Measurements from ENCODE around the gene ABCC3.
A peak's percentile ranks its signal among the peaks of the same experiment; 100 is the strongest.
"Not testable (repeated sequence)": the region's sequence is repeated elsewhere in the genome, so short reads cannot be mapped to it uniquely, and the experiment has no call there.

Gene ABCC3

DNA sequence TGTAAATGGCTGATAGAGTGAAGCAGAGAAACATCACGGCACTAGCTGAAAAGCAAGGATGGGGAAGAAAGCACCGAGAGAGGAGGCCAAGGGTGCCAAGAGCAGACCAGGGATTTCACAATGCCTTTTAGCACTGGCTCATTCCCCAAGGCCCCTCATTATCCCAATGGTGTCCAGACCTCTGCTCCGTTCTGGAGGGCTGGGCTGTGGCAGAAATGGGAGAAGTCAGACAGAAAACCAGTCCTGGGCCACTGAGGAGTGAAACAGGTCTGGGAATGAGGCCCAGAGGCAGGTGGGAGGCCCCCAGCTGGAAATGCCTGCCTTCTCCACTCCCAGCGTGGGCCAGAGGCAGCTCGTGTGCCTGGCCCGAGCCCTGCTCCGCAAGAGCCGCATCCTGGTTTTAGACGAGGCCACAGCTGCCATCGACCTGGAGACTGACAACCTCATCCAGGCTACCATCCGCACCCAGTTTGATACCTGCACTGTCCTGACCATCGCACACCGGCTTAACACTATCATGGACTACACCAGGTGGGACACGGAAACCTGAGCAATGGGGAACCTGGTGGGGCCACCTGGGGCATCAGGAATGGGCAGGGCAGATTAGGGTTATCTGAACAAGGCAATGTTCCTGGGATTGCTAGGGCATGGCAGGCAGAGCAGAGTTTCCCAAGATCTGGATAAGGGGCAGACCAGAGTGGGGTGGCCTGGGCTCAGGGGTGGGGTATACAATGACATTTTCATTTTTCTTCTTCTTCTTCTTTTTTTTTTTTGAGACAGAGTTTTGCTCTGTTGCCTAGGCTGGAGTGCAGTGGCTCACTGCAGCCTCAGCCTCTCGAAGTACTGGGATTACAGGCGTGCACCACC lies 52.8 kb downstream of the ABCC3 start:
- DNase-seq, result no peak

DNA sequence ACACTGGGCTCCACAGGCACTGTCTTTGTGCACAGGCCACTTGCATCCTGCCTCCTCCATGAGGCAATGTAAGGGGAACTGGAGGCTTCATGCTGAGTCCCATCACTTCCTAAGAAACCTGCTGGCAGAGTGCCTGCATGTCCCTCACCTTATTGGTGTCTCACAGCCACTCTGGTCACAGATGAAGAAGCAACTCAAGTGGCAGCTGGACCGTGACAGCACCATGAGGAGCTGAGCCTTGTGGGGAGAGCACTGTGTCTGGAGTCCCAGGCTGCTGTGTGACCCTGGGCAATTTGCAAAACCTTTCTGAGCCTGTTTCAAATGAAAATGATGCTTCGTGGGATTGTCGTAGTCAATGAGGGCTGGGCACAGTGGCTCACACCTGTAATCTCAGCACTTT lies 53.6 kb downstream of the ABCC3 start:
- no peak for DNase-seq

DNA sequence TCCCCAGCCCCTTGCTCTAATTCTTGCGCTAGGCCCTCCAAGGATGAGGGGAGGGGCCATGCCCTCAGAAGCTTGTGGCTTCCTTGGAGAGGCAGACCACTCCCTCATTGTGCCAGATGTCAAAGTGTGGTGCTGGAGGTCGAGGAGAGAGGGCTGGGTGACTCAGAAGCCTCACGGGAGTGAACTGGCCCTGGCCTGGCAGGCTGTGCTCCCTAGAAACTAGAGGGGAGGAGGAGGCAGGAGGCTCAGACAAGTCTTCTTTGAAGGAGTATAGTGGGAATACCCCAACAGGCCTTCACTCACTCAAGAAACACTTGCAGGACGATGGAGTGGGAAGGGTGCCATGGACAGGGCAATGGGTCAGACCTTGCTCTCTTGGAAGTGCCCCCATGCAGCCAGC lies 54.6 kb downstream of the ABCC3 start:
- no peak for DNase-seq

DNA sequence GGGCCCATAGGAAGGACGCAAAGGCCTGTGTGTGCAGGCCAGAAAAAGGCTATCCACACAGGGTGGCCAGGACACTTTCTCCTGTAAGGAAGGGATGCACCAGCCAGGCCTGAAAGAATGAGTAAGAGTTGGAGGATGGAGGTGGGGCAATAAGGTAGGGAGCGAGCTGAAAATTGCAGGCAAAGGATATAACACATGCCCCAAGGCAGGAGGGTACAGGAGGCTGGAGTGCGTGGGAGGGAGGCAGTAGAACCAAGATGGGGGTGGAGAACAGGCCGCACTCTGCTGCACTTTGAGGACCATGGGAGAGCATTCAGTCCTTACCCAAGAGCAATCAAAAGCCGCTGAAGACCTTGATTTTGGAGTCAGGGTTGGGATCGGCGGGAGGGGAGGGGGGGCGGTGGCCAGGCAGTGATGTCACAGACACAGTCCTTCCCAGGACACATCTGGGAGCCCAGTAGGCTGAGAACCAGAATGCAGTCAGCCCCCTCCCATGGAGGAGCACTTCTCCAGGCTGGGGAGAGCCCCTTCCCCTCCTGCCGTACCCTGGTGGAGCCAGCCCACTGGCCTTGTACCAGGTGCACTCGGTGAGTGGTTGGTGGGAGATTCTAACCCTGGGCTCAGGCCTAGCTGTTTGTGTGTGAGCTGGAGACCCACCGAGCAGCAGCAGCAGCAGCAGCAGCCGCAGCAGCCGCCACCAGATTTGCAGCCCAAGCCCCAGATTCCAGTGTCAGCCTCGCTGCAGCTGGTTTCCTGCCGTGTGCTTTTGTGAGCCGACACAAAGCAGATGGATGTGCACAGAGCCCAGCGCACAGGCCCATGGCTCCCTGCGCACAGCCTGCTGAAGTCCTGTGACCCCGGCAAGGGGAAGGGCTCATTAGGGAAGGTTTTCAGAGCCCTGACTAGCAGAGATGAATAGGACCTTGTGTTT lies 55.5 kb downstream of the ABCC3 start:
- no peak for DNase-seq

DNA sequence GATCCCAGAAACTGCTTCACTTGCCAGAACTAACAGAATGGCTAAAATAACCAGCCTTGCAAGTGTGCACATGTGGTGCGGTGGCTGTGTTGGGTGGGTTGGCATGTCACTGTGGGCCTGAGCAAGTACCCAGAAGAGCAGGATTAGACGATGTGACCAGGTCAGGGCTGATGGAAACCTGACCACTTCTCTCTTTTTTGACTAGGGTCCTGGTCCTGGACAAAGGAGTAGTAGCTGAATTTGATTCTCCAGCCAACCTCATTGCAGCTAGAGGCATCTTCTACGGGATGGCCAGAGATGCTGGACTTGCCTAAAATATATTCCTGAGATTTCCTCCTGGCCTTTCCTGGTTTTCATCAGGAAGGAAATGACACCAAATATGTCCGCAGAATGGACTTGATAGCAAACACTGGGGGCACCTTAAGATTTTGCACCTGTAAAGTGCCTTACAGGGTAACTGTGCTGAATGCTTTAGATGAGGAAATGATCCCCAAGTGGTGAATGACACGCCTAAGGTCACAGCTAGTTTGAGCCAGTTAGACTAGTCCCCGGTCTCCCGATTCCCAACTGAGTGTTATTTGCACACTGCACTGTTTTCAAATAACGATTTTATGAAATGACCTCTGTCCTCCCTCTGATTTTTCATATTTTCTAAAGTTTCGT lies 56.3 kb downstream of the ABCC3 start:
- no peak for DNase-seq

DNA sequence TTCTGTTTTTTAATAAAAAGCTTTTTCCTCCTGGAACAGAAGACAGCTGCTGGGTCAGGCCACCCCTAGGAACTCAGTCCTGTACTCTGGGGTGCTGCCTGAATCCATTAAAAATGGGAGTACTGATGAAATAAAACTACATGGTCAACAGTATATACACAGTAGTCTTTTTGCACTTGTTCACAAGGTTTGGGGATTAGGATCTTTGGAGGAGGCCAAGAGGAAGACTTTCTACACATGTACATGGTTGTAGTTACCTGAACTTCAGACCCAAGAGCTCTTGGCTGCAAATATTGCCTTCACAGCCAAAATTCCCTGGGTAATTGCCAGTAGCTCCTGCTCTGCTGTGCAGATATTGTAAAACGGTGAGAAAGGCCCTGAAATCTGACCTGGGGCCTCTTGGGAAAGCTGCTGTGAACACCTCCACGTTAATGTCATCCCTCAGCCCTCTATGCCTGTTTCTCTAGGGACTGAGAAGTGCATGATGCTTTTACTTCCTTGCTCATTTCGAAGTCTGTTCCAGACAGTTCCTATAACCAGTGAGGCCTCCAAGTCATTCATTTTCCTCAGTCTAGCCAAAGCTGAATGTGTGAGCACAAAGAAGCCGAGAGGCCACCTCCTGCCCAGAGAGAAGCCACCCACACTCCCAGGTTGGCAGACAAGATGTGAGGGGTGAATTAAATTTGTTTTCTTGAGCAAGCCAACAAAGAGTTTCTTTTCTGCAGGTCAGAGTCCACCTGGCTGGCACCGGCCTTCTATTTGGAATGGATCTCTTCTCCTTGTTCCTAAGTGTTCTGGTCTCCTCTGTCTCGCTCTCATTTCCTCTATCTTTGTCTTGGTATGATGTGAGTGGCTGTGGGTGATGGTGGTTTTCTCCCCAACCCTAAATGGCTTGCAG lies 57.1 kb downstream of the ABCC3 start:
- DNase-seq, result no peak

DNA sequence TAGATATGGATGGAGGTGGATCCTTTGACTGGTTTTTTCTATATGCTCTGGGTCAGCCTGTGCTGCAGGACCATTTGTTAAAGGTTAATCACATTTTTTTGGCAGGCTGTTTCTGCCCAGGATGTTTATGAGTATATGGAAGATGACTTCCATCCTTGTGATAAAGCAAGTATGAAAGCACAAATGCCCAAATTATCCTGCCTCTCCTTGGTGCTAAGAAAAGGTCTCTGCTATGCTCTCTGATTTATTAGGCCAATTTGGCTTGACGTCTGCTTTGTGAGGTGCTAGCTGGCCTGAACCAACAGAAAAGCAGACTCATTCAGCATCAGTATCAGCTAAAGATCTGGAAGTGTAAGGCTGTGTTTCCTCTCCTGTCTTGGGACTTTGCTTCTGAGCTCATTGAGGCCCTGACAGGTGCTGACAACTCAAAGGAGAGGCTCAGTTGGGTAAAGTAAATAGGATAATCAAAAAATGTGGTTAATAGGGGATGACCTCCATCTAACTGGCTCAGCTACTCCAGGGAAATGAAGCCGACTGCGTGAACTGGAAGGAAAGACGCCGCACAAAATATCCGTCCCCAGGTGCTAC lies 57.9 kb downstream of the ABCC3 start:
- DNase-seq, result no peak

DNA sequence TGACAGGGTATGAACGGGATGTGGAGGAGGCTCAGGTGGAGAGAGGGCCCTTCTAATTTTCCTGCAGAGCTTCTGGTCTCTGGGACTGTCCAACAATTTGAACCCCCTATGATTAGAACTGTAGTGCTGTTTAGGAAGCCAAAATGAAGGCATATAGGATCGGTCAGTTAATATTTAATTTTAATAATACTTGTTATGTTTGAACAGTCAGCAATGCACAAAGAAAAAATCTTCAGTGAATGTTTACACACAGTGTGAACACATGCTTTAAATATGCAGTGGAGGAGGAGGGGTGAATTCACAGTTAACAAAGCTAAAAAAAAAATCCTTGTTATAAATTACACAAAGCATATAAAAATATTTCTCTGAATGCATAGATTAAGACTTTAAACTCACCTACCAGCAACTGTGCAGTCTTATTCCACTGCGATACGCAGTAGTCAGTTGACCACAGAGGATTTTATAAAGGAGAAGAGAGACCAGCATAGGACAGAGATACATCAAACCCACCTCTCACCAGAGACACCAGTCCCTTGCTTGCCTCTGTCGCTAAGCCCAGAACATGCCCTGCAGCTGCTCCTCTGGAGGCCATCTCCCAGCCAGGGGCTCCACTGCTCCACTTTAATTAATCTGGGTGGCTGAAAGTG lies 58.5 kb downstream of the ABCC3 start:
- DNase-seq, result no peak

DNA sequence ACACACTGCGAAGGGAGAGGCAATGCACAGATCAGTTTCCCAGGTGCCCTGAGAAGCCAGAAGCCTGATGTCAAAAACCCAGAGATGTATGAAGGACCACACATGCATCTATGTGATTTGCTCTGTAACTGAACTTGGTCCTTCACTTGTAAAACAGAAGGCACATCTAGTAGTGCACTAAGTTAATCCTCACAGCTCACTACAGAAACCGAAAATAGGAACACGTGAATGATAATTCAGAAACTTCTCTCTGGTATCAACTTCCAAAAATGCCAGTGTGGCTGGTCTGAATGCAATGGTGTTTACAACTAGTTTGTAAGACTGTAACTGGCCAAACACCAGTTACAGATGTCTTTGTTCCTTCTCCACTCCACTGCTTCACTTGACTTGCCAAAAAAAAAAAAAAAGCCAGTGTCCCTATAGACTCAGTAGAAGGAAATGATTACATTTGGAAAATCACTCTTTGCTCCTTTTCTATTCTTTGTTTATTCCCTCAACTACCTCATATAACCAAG lies 61.7 kb downstream of the ABCC3 start:
- no peak for DNase-seq

DNA sequence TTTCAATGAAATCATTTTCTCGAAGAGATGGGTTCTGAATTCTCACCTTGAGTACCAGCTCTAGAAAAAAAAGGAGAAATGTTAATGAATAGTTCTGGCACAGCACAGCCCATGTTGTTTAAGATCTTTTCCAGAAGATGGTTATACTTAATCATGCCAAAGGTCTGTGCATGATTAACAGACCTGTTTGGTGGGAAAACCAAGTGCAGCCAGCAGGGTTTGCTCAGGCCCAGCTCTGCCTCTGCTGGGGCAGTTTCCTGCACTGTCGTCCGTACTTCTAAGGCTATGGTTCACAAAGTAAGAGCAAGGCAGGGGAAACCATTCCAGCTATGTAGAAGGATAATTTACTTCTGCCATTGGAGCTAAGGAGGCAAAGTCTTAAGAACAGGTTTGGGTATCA lies 62.4 kb downstream of the ABCC3 start:
- no peak for DNase-seq

DNA sequence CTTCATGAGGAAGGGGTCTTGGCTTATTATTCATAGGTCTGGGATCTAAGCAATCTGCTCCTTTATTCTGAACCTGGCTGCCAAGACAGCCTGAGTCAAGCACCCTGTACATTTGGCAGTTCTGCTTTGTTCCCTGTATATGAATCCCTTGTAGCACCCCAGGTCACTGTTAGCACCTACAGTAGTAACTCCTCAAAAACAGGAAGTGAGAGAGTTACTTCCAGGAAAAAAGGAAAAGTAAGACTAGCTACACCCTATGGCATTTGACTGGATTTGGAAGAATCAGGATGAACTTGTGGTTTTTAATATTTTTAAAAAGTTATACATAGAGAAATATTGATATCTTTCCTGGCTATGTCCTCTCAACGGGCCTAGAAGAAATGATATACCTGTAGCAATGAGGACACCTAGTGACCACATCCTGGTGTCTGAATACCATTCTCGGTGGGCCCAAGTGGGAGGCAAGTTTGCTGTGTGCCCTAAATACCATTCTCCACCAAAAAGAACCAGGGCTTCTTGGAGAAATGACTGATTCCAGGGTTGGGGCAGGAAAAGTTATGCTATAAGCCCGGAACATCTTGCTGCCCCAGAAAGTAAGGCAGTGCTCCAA lies 63.1 kb downstream of the ABCC3 start:
- DNase-seq, result no peak

DNA sequence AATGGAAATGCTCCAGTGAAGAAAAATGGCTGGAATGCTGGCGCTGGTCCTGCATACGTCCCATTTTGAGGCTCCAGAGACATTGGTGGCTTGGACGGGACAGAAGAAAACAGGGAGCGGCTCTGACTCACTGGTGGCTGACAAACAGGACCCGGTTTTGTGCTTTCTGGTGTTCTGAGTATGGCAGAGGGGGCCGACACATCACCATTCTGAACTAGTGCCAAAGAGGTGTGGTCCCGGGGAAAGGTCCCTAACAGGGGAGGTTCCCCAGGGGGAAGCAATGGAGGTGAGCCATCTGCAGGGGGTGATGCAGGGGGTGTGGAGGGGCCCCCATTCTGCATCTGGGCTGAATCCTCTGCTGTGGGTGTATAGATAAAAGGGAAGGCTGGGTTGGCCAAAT lies 64.7 kb downstream of the ABCC3 start:
- no peak for DNase-seq

DNA sequence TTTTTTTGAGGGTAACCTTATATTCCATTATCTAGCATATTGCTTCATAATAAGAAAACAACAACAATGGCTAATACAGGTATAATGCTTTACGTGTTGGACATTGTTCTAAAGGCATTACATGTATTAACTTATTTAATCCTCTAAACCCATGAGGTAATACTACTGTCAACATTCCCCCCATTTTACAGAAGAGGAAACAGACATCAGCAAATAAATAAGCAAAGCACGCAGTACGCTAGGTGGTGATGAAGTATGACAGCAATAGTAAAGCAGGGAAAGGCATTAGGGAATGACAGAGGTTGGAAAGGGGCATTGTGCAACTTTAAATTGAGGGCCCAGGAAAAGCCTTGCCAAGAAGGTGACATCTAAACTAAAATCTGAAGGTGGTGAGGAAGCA lies 68.5 kb downstream of the ABCC3 start:
- DNase-seq, result no peak

DNA sequence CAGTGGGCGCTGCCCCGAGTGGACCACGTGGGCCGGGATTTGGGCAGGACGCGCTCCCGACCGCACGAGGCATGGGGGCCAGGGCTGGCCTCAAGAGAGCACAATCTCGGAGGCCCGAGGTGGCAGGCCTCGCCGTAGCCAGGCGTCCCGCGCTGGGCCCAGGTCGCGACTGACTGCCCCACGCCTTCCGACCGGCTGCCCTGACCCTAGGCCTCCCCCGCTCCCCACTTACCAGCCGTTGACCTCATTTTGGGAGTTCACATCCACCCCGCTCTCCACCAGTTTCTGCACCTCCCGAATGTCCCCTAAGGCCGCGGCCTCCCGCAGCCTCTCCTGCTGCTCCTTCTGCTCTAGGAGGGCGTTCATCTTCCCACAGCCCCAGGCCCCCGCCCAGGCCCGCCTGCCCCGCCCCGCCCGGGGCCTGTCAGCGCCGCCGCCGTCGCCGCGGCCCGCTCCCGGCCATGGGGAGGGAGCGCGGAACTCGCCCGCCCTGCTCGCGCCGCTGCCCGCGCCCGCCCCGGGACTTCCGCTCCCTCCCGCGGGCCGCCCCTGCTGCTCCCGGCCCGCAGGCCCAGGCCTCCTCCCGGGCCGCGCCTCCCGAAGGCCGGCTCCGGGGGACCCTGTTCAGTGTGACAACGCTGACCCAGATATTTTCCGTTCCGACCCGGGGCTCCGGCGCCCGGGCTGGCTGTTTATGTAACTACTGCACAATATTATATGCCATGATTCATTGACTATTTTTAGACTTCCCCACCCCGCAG lies 72.8 kb downstream of the ABCC3 start, which contains the start of gene ANKRD40:
ANKRD40 (minus strand) TSS at position 626 of the 761 bp plus-strand sequence; CDS start at position 366, 260 bp downstream.
- DNase-seq, result peak; percentile 69 to 91 (median 80)

DNA sequence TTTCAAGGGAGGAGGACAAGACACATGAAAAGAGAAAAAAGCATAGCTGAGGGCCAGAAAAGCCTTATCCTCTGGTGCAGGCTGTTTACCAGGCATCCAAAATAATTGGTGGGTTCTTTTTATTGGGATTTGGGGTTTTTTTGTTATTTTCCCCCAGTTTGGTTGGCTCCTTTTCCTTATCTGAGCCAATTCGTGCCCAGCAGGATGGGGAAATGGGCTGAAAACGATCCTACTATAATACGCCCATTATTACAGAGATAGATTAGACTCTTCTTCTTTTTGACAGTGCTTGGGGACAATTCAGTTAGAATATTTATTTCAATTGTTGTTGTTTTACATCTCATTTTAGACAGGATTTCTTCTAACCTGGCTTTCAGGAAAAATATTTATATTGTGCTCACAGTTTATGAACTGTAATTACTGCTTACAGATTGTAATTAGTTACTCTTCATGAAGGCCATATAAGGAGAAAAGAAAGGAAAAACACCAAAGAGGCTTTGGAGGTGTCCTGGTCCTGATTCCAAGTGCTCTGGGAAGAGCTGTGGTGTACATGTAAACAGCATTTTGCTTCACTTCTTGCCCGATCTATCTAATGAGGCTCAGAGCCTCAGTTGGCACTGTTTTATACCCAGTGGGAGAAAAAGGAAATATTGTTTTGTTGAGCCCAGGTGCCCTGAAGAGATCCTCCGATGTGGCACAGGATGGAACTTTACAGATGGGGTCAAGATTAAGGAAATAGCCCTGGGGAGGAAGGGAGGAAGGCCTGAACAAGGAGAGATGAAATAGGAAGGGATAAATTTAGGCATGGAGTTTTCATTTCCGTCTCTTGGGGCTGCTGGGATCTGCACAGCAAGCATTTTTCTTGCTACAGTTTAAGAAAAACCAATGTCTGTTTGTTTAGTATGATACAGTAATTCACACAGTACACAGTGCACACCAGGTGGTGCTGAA lies 73.6 kb downstream of the ABCC3 start:
- no peak for DNase-seq

DNA sequence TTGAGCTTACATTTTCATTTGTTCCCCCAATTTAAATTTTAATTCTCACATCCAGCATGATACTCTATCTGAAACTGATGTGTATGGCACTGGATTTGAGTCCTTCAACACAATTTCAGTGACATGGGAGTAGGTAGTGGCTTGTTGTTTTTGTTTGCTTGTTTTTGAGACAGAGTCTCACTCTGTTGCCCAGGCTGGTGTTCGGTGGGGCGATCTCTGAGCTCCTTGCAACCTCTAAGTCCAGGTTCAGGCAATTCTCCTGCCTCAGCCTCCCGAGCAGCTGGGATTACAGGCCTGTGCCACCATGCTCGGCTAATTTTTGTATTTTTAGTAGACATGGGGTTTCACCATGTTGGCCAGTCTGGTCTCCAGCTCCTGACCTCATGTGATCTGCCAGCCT lies 74.4 kb downstream of the ABCC3 start:
- not testable (repeated sequence) for DNase-seq

DNA sequence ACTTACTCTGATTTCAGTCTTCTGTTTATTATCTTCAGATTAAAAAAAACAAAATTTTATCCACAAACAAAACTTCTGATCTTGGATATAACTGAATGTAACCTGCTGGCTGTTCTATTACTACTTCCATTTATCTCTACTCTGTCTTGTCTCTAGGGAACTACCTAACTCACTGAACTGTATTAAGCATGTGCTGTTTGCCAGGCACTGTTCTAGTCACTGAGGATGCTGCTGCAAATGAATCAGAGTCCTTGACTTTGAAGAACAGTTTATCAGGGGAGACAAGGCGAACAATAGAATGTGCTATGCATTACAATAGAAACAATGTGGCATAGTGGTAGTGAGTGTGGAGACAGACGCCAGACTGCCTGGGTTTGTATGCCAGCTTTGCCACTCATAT lies 75.3 kb downstream of the ABCC3 start:
- DNase-seq, result no peak

DNA sequence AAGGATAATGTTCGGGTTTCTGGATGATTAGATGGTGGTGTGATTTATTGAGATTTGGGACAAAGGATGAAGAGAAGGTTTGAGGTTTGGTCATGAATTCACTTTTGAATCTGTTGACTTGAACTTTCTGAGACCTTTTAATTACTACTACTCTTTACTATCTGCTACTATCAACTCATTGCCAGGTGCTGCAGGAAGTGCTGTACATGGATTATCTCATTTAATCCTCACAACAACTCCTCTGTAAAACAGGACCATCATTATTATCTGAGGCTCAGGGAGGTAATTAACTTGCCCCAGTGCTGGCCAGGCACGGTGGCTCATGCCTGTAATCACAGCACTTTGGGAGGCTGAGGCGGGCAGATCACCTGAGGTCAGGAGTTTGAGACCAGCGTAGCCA lies 76.0 kb downstream of the ABCC3 start:
- DNase-seq, result no peak
